GM23338 (cell line): ENCODE results near the gene RCSD1. TPM values are rescaled to one million over a fixed set of nuclear protein-coding genes. Genes with fewer than 3 reads are reported as not detected.

Experiments used
- ATAC-seq: fragments of 200-7000 bp; cut with Tn5 transposase; 3 replicates; pipeline ENCODE4 v1.9.1; 2020
- DNase-seq: peaks from one replicate; pipeline ENCODE4 v3.0.0-alpha.2; 2015; ENCODE audit warnings: low spot score
- H2AFZ ChIP-seq: fragments of 200-600 bp; sonication (generic); 2 replicates; pipeline ENCODE4 v1.8.0; 2016; ENCODE audit warnings: antibody characterized with exemption, mild to moderate bottlenecking, moderate library complexity
- H3F3A ChIP-seq: fragments of 200-600 bp; sonication (generic); replicated peaks from 2 replicates; pipeline ENCODE4 v1.8.0; 2017; ENCODE audit warnings: antibody characterized with exemption, mixed run types, low read depth
- H3K27ac ChIP-seq: fragments of 200-600 bp; sonication (generic); 2 replicates; pipeline ENCODE4 v1.6.1; 2016; ENCODE audit warnings: low read depth
- H3K27me3 ChIP-seq: fragments of 200-600 bp; sonication (generic); 2 replicates; pipeline ENCODE4 v1.8.0; 2016; ENCODE audit warnings: mild to moderate bottlenecking, mixed run types, moderate library complexity; ENCODE audit not compliant: insufficient read depth
- H3K36me3 ChIP-seq: fragments of 200-600 bp; sonication (generic); 2 replicates; pipeline ENCODE4 v1.8.0; 2016; ENCODE audit warnings: mild to moderate bottlenecking; ENCODE audit not compliant: insufficient read depth
- H3K4me1 ChIP-seq: fragments of 200-600 bp; sonication (generic); 2 replicates; pipeline ENCODE4 v1.8.0; 2016; ENCODE audit warnings: mild to moderate bottlenecking, moderate library complexity; ENCODE audit not compliant: insufficient read depth
- H3K4me2 ChIP-seq: fragments of 200-600 bp; sonication (generic); 2 replicates; pipeline ENCODE4 v1.7.1; 2017; ENCODE audit warnings: mixed run types
- H3K4me3 ChIP-seq: fragments of 200-600 bp; sonication (generic); 2 replicates; pipeline ENCODE4 v1.6.1; 2016; ENCODE audit warnings: mixed run types
- H3K79me2 ChIP-seq: fragments of 200-600 bp; sonication (generic); replicated peaks from 2 replicates; pipeline ENCODE4 v1.8.0; 2017; ENCODE audit warnings: mild to moderate bottlenecking; ENCODE audit not compliant: insufficient read depth
- H3K9me2 ChIP-seq: fragments of 200-600 bp; sonication (generic); 2 replicates; pipeline ENCODE4 v1.8.0; 2017; ENCODE audit not compliant: insufficient read depth
- H4K20me1 ChIP-seq: fragments of 200-600 bp; sonication (generic); replicated peaks from 2 replicates; pipeline ENCODE4 v1.8.0; 2017; ENCODE audit warnings: mild to moderate bottlenecking; ENCODE audit not compliant: insufficient read depth
- H3K27ac Mint-ChIP-seq: 2 replicates; pipeline ENCODE4 v1.8.0; 2020; ENCODE audit warnings: inconsistent platforms, mild to moderate bottlenecking, moderate library complexity, mixed read lengths
- H3K27me3 Mint-ChIP-seq: 3 replicates; pipeline ENCODE4 v1.8.0; 2022; ENCODE audit warnings: low read depth, mild to moderate bottlenecking, moderate library complexity, mixed read lengths, inconsistent platforms; ENCODE audit not compliant: insufficient read depth, poor library complexity
- H3K36me3 Mint-ChIP-seq: 3 replicates; pipeline ENCODE4 v1.8.0; 2021; ENCODE audit warnings: low read depth, mild to moderate bottlenecking, inconsistent platforms, moderate library complexity, mixed read lengths
- H3K4me1 Mint-ChIP-seq: 3 replicates; pipeline ENCODE4 v1.8.0; 2020; ENCODE audit warnings: mild to moderate bottlenecking, inconsistent platforms, mixed read lengths
- H3K4me3 Mint-ChIP-seq: 3 replicates; pipeline ENCODE4 v1.8.0; 2021; ENCODE audit warnings: moderate library complexity, mild to moderate bottlenecking, inconsistent platforms, mixed read lengths
- H3K9me3 Mint-ChIP-seq: 3 replicates; pipeline ENCODE4 v1.8.0; 2020; ENCODE audit warnings: moderate library complexity, mild to moderate bottlenecking, inconsistent platforms, mixed read lengths
- EZH2 ChIP-seq: fragments of 200-600 bp; sonication (generic); IDR thresholded peaks from one replicate; pipeline ENCODE4 v1.8.0; 2017; ENCODE audit warnings: antibody characterized with exemption, mild to moderate bottlenecking, low read depth; ENCODE audit not compliant: unreplicated experiment
- JUNB ChIP-seq: IDR thresholded peaks from one replicate; pipeline ENCODE4 v1.6.1; 2016; ENCODE audit warnings: antibody characterized with exemption; ENCODE audit not compliant: unreplicated experiment
- NANOG ChIP-seq: IDR thresholded peaks from 2 replicates; pipeline ENCODE4 v1.6.1; 2016; ENCODE audit warnings: antibody characterized with exemption, borderline replicate concordance
- POLR2AphosphoS5 ChIP-seq: IDR thresholded peaks from 2 replicates; pipeline ENCODE4 v1.6.1; 2016; ENCODE audit warnings: antibody characterized with exemption, low read depth
- REST ChIP-seq: IDR thresholded peaks from one replicate; pipeline ENCODE4 v1.6.1; 2018; ENCODE audit warnings: antibody characterized with exemption; ENCODE audit not compliant: unreplicated experiment
- polyA plus RNA-seq: library from polyadenylated mRNA; unstranded; fragments of >200 nt; fragmentation: Nextera tagmentation; extraction: Ambion mirVana; gene quantifications from 2 replicates; pipeline ENCODE4 v1.2.1, GENCODE V29; 2016
- total RNA-seq: library from RNA; depleted of rRNA; stranded (reverse); fragments of >200 nt; shearing (Covaris generic); gene quantifications from 2 replicates; pipeline ENCODE4 v1.2.3, GENCODE V29; 2014
- TF ChIP-seq, protein P1 (sequence below), 2 experiments: fragments of 200-600 bp in 1 of 2; sonication (generic) in 1 of 2; conservative IDR thresholded peaks; 2 replicates each; pipeline versions ENCODE4 v1.5.1 to v1.6.1; 2016 to 2017; ENCODE audit warnings: antibody characterized with exemption in 2 of 2, low read depth in 2 of 2, mild to moderate bottlenecking in 2 of 2, moderate library complexity in 1 of 2
- TF ChIP-seq, protein P2 (sequence below): IDR thresholded peaks from 2 replicates; pipeline ENCODE4 v1.6.1; 2016; ENCODE audit warnings: antibody characterized with exemption
- TF ChIP-seq, protein P3 (sequence below): fragments of 250-450 bp; sonication (Bioruptor Pico); IDR thresholded peaks from 2 replicates; pipeline ENCODE4 v1.5.0; 2020; ENCODE audit warnings: mild to moderate bottlenecking, moderate library complexity

RCSD1 gene
- total and polyA plus RNA-seq, 2 experiments from 2014 or later, result 0.18 to 0.73 TPM

DNA sequence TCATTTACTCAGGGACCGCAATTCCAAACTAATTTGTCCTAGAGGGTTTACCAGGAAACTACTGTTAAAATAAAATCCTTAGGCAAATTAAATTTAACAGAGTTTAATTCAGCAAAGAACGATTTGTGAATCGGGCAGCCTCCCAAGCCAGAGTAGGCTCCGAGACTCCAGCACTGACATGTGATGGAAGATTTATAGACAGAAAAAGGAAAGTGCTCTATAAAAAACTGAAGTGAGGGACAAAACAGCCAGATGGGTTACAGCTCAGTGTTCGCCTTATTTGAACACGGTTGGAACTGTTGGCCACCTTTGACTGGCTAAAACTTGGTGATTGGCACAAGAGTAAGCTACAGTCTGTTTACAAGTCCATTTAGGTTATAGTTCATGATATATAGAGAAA lies 35.2 kb upstream of the RCSD1 start:
- Mint-ChIP-seq H3K4me1 (no peaks in the 10 kb centered on the region), H3K27ac (no peak overlapping the region), H3K36me3 (no peaks in the 10 kb centered on the region), H3K9me3 (peaks cover 4% of the 10 kb centered on the region; the same call in 1 of the 3 replicates), H3K4me3 (no peak overlapping the region), H3K27me3 (no peaks in the 10 kb centered on the region)
- DNase-seq, result no peak
- Histone ChIP-seq H4K20me1 (no peaks in the 10 kb centered on the region), H3K4me1 (no peaks in the 10 kb centered on the region), H2AFZ (no peak overlapping the region), H3F3A (no peaks in the 10 kb centered on the region), H3K79me2 (no peaks in the 10 kb centered on the region), H3K9me2 (no peaks in the 10 kb centered on the region), H3K27me3 (no peaks in the 10 kb centered on the region), H3K27ac (no peak overlapping the region), H3K4me2 (no peak overlapping the region), H3K4me3 (no peak overlapping the region), H3K36me3 (no peaks in the 10 kb centered on the region)
- no peak for ATAC-seq
- TF ChIP-seq, protein P1, sequence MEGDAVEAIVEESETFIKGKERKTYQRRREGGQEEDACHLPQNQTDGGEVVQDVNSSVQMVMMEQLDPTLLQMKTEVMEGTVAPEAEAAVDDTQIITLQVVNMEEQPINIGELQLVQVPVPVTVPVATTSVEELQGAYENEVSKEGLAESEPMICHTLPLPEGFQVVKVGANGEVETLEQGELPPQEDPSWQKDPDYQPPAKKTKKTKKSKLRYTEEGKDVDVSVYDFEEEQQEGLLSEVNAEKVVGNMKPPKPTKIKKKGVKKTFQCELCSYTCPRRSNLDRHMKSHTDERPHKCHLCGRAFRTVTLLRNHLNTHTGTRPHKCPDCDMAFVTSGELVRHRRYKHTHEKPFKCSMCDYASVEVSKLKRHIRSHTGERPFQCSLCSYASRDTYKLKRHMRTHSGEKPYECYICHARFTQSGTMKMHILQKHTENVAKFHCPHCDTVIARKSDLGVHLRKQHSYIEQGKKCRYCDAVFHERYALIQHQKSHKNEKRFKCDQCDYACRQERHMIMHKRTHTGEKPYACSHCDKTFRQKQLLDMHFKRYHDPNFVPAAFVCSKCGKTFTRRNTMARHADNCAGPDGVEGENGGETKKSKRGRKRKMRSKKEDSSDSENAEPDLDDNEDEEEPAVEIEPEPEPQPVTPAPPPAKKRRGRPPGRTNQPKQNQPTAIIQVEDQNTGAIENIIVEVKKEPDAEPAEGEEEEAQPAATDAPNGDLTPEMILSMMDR (conservative IDR thresholded peaks at IDR 0.05; ENCODE audit: low read depth in 2 of 2), result no peak
- TF ChIP-seq NANOG (no peak), EZH2 (no peak), JUNB (no peak), POLR2AphosphoS5 (no peak), REST (no peak)
- TF ChIP-seq, protein P2, sequence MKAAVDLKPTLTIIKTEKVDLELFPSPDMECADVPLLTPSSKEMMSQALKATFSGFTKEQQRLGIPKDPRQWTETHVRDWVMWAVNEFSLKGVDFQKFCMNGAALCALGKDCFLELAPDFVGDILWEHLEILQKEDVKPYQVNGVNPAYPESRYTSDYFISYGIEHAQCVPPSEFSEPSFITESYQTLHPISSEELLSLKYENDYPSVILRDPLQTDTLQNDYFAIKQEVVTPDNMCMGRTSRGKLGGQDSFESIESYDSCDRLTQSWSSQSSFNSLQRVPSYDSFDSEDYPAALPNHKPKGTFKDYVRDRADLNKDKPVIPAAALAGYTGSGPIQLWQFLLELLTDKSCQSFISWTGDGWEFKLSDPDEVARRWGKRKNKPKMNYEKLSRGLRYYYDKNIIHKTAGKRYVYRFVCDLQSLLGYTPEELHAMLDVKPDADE, result no peak
- TF ChIP-seq, protein P3, sequence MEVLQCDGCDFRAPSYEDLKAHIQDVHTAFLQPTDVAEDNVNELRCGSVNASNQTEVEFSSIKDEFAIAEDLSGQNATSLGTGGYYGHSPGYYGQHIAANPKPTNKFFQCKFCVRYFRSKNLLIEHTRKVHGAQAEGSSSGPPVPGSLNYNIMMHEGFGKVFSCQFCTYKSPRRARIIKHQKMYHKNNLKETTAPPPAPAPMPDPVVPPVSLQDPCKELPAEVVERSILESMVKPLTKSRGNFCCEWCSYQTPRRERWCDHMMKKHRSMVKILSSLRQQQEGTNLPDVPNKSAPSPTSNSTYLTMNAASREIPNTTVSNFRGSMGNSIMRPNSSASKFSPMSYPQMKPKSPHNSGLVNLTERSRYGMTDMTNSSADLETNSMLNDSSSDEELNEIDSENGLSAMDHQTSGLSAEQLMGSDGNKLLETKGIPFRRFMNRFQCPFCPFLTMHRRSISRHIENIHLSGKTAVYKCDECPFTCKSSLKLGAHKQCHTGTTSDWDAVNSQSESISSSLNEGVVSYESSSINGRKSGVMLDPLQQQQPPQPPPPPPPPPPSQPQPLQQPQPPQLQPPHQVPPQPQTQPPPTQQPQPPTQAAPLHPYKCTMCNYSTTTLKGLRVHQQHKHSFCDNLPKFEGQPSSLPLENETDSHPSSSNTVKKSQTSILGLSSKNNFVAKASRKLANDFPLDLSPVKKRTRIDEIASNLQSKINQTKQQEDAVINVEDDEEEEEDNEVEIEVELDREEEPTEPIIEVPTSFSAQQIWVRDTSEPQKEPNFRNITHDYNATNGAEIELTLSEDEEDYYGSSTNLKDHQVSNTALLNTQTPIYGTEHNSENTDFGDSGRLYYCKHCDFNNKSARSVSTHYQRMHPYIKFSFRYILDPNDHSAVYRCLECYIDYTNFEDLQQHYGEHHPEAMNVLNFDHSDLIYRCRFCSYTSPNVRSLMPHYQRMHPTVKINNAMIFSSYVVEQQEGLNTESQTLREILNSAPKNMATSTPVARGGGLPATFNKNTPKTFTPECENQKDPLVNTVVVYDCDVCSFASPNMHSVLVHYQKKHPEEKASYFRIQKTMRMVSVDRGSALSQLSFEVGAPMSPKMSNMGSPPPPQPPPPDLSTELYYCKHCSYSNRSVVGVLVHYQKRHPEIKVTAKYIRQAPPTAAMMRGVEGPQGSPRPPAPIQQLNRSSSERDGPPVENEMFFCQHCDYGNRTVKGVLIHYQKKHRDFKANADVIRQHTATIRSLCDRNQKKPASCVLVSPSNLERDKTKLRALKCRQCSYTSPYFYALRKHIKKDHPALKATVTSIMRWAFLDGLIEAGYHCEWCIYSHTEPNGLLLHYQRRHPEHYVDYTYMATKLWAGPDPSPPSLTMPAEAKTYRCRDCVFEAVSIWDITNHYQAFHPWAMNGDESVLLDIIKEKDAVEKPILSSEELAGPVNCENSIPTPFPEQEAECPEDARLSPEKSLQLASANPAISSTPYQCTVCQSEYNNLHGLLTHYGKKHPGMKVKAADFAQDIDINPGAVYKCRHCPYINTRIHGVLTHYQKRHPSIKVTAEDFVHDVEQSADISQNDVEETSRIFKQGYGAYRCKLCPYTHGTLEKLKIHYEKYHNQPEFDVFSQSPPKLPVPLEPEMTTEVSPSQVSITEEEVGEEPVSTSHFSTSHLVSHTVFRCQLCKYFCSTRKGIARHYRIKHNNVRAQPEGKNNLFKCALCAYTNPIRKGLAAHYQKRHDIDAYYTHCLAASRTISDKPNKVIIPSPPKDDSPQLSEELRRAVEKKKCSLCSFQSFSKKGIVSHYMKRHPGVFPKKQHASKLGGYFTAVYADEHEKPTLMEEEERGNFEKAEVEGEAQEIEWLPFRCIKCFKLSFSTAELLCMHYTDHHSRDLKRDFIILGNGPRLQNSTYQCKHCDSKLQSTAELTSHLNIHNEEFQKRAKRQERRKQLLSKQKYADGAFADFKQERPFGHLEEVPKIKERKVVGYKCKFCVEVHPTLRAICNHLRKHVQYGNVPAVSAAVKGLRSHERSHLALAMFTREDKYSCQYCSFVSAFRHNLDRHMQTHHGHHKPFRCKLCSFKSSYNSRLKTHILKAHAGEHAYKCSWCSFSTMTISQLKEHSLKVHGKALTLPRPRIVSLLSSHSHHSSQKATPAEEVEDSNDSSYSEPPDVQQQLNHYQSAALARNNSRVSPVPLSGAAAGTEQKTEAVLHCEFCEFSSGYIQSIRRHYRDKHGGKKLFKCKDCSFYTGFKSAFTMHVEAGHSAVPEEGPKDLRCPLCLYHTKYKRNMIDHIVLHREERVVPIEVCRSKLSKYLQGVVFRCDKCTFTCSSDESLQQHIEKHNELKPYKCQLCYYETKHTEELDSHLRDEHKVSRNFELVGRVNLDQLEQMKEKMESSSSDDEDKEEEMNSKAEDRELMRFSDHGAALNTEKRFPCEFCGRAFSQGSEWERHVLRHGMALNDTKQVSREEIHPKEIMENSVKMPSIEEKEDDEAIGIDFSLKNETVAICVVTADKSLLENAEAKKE, result no peak
